Sigmoid colon (tissue), 7 donors: Measurements from ENCODE around the gene MAGEA9B. TPM values are rescaled to one million over a fixed set of nuclear protein-coding genes. Genes with fewer than 3 reads are reported as not detected.
"Not testable (repeated sequence)": the region's sequence is repeated elsewhere in the genome, so short reads cannot be mapped to it uniquely, and the experiment has no call there.

Source experiments
- DNase-seq: peaks from one replicate; pipeline ENCODE4 v3.0.0-alpha.2; 2019
- H3K27ac ChIP-seq, 4 donors: fragments of 200-600 bp; sonication (generic); one replicate each; pipeline ENCODE4 v1.5.1; 2016 to 2019; ENCODE audit warnings: mild to moderate bottlenecking in 1 of 4
- H3K27me3 ChIP-seq, 3 donors: fragments of 200-600 bp; sonication (generic); one replicate each; pipeline ENCODE4 v1.5.1; 2019; ENCODE audit warnings: mild to moderate bottlenecking in 1 of 3
- H3K36me3 ChIP-seq, 4 donors: fragments of 200-600 bp; sonication (generic); one replicate each; pipeline ENCODE4 v1.5.1; 2016 to 2019
- H3K4me1 ChIP-seq, 4 donors: fragments of 200-600 bp; sonication (generic); one replicate each; pipeline ENCODE4 v1.5.1; 2017 to 2019
- H3K4me3 ChIP-seq, 4 donors: fragments of 200-600 bp; sonication (generic); one replicate each; pipeline ENCODE4 v1.5.1; 2017 to 2019; ENCODE audit warnings: mild to moderate bottlenecking in 2 of 4, moderate library complexity in 1 of 4
- H3K9me3 ChIP-seq, 4 donors: fragments of 200-600 bp in 3 of 4; sonication (generic) in 3 of 4; one replicate each; pipeline versions ENCODE4 v1.5.1 to v1.6.1; 2013 to 2019
- CTCF ChIP-seq, 4 experiments: fragments of 450-650 bp in 3 of 4; fragments of 200-600 bp in 1 of 4; IDR thresholded peaks; one replicate each; pipeline ENCODE4 v1.5.1; 2016 to 2019; ENCODE audit warnings: antibody characterized with exemption in 4 of 4, mild to moderate bottlenecking in 3 of 4, moderate library complexity in 2 of 4
- EP300 ChIP-seq, 4 donors: sonication (generic); formaldehyde crosslinking; IDR thresholded peaks; one replicate each; pipeline ENCODE4 v1.6.1; 2017; ENCODE audit warnings: antibody characterized with exemption in 4 of 4
- POLR2A ChIP-seq, 2 donors: fragments of 450-650 bp; IDR thresholded peaks; one replicate each; pipeline ENCODE4 v1.6.1; 2016; ENCODE audit warnings: antibody characterized with exemption in 2 of 2, mild to moderate bottlenecking in 2 of 2, moderate library complexity in 2 of 2
- POLR2AphosphoS5 ChIP-seq, 4 donors: sonication (generic); formaldehyde crosslinking; IDR thresholded peaks; one replicate each; pipeline ENCODE4 v1.6.1; 2017; ENCODE audit warnings: antibody characterized with exemption in 4 of 4
- whole genome bisulfite sequencing, 2 donors: extraction: QIAGEN DNeasy Blood & Tissue Kit; methylation state at CpG; one replicate each; pipeline ENCODE4 v1.1.7; 2013; 5-methylcytosine and 5-hydroxymethylcytosine counted together
- intact Hi-C: fragments of 100-400 bp; cut with DNase I; formaldehyde crosslinking; loops from one replicate; pipeline ENCODE4 v1.15.1; 2023
- polyA plus RNA-seq, 3 donors: library from polyadenylated mRNA; stranded (reverse); fragments of 200-250 nt; gene quantifications; one replicate each; pipeline ENCODE4 v1.2.3, GENCODE V29; 2013
- total RNA-seq, 4 donors: library from RNA; depleted of rRNA; stranded (reverse); fragments of >200 nt; gene quantifications; one replicate each; pipeline ENCODE4 v1.1.0, GENCODE V29; 2016
- donor health status: healthy with polysubstance abuse.
- donor health status: Bipolar disorder and iron deficiency.
- donor health status: healthy.

The MAGEA9B gene
- total and polyA plus RNA-seq, 7 donors = not detected

GRCh38 chrX:149546962-149547361, 40.3 kb downstream of the MAGEA9B start:
- H3K4me1 ChIP-seq, H3K4me3 ChIP-seq, H3K9me3 ChIP-seq, H3K36me3 ChIP-seq, H3K27me3 ChIP-seq, DNase-seq, H3K27ac ChIP-seq: not testable (repeated sequence)
- intact Hi-C loops = loop anchor here (10.0 kb wide), 3 partner anchors 398 to 1632 kb away; partner anchors contain the start of genes FMR1 and MAMLD1
- 56 to 67% methylated on average over 1 of the region's 1 CpG for WGBS, 2 donors

- H3K9me3 ChIP-seq, H3K4me3 ChIP-seq, DNase-seq, H3K27me3 ChIP-seq, H3K36me3 ChIP-seq, H3K27ac ChIP-seq, H3K4me1 ChIP-seq: not testable (repeated sequence)
- intact Hi-C loops = loop anchor here (10.0 kb wide), 3 partner anchors 399 to 1631 kb away; partner anchors contain the start of genes FMR1 and MAMLD1
- 86 to 93% methylated on average over 21 of the region's 29 CpGs for WGBS, 2 donors
These were observed 41.4 kb downstream of the MAGEA9B start for GRCh38 chrX:149545545-149546543.

GRCh38 chrX:149541521-149542047, 45.7 kb downstream of the MAGEA9B start:
- Histone ChIP-seq H3K27ac (peak overlapping the region; percentile 87 to 89 (median 88)), H3K4me3 (peak overlapping the region; percentile 44 to 64 (median 59)), H3K4me1 (peaks cover 0 to 8% (median 7%) of the 10 kb centered on the region in 4 donors), H3K36me3 (no peaks in the 10 kb centered on the region), H3K27me3 (no peaks in the 10 kb centered on the region), H3K9me3 (no peaks in the 10 kb centered on the region)
- no peak for DNase-seq
- TF ChIP-seq CTCF (IDR thresholded peaks at IDR 0.05) = no peak
- TF ChIP-seq POLR2A (IDR thresholded peaks at IDR 0.05) = no peak
- no peak for TF ChIP-seq EP300 (IDR thresholded peaks at IDR 0.05)
- TF ChIP-seq POLR2AphosphoS5 (IDR thresholded peaks at IDR 0.05) = no peak
- intact Hi-C loops = loop anchor here (2.0 to 10.0 kb wide), 4 partner anchors 37 to 1627 kb away; partner anchors contain the start of genes FMR1, IDS and MAMLD1
- 2 to 6% methylated on average over 13 of the region's 13 CpGs for WGBS, 2 donors

- H3K36me3 ChIP-seq = no peaks in the 10 kb centered on the region
- peak; percentile 94 for DNase-seq
- peak within 1 kb of the TSS; percentile 44 to 64 (median 59) for H3K4me3 ChIP-seq
- no peaks in the 10 kb centered on the region for H3K9me3 ChIP-seq
- no peak for TF ChIP-seq CTCF (IDR thresholded peaks at IDR 0.05)
- peak; percentile 51 to 81 (median 68) for TF ChIP-seq POLR2AphosphoS5 (IDR thresholded peaks at IDR 0.05)
- TF ChIP-seq POLR2A (IDR thresholded peaks at IDR 0.05) = peak in 1 of 2 donors; percentile 40
- TF ChIP-seq EP300 (IDR thresholded peaks at IDR 0.05) = peak; percentile 70 to 97 (median 91)
- intact Hi-C loops = loop anchor here (2.0 to 10.0 kb wide), 4 partner anchors 36 to 1626 kb away; partner anchors contain the start of genes FMR1, IDS and MAMLD1
- peaks cover 0 to 8% (median 7%) of the 10 kb centered on the region in 4 donors for H3K4me1 ChIP-seq
- H3K27me3 ChIP-seq = no peaks in the 10 kb centered on the region
- WGBS, 2 donors = 0% methylated on average over 71 of the region's 71 CpGs
- H3K27ac ChIP-seq = peak within 1 kb of the TSS; percentile 87 to 89 (median 88)
These were observed 46.4 kb downstream of the MAGEA9B start, which contains the start of gene EOLA1 for GRCh38 chrX:149540621-149541520. EOLA1 (plus strand) TSS chrX:149541012; CDS start chrX:149545631, 4,619 bp downstream.

GRCh38 chrX:149540131-149540620, 47.1 kb downstream of the MAGEA9B start:
- 1 to 3% methylated on average over 24 of the region's 24 CpGs for WGBS, 2 donors
- DNase-seq = peak; percentile 97
- TF ChIP-seq EP300 (IDR thresholded peaks at IDR 0.05) = no peak
- no peak for TF ChIP-seq CTCF (IDR thresholded peaks at IDR 0.05)
- no peak for TF ChIP-seq POLR2A (IDR thresholded peaks at IDR 0.05)
- no peak for TF ChIP-seq POLR2AphosphoS5 (IDR thresholded peaks at IDR 0.05)
- intact Hi-C loops = loop anchor here (2.0 to 10.0 kb wide), 4 partner anchors 35 to 1625 kb away; partner anchors contain the start of genes FMR1, IDS and MAMLD1
- Histone ChIP-seq H3K4me1 (peaks cover 0 to 8% (median 7%) of the 10 kb centered on the region in 4 donors), H3K27ac (peak overlapping the region; percentile 87 to 89 (median 88)), H3K27me3 (no peaks in the 10 kb centered on the region), H3K4me3 (peak overlapping the region; percentile 44 to 64 (median 59)), H3K9me3 (no peaks in the 10 kb centered on the region), H3K36me3 (no peaks in the 10 kb centered on the region)
